Type B pancreatic cell (in vitro differentiated cells): ENCODE data around the gene DDX23. TPM values are rescaled to one million over a fixed set of nuclear protein-coding genes. Genes with fewer than 3 reads are reported as not detected.

Experiments used
- DNase-seq: peaks from one replicate; pipeline ENCODE4 v3.0.0; 2021; ENCODE audit warnings: mixed read lengths; ENCODE audit not compliant: unreplicated experiment; ENCODE audit errors: extremely low spot score
- H3K27ac Mint-ChIP-seq: 2 replicates; pipeline ENCODE4 v1.8.0; 2021; ENCODE audit warnings: mild to moderate bottlenecking, mixed read lengths
- H3K27me3 Mint-ChIP-seq: 2 replicates; pipeline ENCODE4 v1.8.0; 2021; ENCODE audit warnings: mixed read lengths
- H3K36me3 Mint-ChIP-seq: 2 replicates; pipeline ENCODE4 v1.8.0; 2021; ENCODE audit warnings: mixed read lengths
- H3K4me1 Mint-ChIP-seq: one replicate; pipeline ENCODE4 v1.8.0; 2021; ENCODE audit warnings: mixed read lengths; ENCODE audit not compliant: unreplicated experiment
- H3K4me3 Mint-ChIP-seq: 2 replicates; pipeline ENCODE4 v1.8.0; 2021; ENCODE audit warnings: mild to moderate bottlenecking, mixed read lengths
- H3K9me3 Mint-ChIP-seq: 2 replicates; pipeline ENCODE4 v1.8.0; 2021; ENCODE audit warnings: mixed read lengths
- long read RNA-seq: library from polyadenylated mRNA; unstranded; transcript quantifications from one replicate; pipeline ENCODE4 v2.0.0, GENCODE V29; 2020
- total RNA-seq: library from RNA; stranded (reverse); gene quantifications from 2 replicates; pipeline ENCODE4 v1.2.1, GENCODE V29; 2021; ENCODE audit warnings: low replicate concordance
- TF ChIP-seq, protein P1 (sequence below): fragments of 200-600 bp; sonication (generic); conservative IDR thresholded peaks from 2 replicates; pipeline ENCODE4 v1.5.0; 2021; ENCODE audit warnings: antibody characterized with exemption, mild to moderate bottlenecking

DDX23 gene
- total RNA-seq: 95.3 and 104 TPM in 2 replicates
- long read RNA-seq, transcript DDX23-201 (17 exons, 3,248 nt): major isoform, 92 of 165 reads
- long read RNA-seq, partial matches to known transcripts: 56 of 165 reads
- long read RNA-seq, other reads (novel, unspliced or antisense): 16 of 165 reads

DNA sequence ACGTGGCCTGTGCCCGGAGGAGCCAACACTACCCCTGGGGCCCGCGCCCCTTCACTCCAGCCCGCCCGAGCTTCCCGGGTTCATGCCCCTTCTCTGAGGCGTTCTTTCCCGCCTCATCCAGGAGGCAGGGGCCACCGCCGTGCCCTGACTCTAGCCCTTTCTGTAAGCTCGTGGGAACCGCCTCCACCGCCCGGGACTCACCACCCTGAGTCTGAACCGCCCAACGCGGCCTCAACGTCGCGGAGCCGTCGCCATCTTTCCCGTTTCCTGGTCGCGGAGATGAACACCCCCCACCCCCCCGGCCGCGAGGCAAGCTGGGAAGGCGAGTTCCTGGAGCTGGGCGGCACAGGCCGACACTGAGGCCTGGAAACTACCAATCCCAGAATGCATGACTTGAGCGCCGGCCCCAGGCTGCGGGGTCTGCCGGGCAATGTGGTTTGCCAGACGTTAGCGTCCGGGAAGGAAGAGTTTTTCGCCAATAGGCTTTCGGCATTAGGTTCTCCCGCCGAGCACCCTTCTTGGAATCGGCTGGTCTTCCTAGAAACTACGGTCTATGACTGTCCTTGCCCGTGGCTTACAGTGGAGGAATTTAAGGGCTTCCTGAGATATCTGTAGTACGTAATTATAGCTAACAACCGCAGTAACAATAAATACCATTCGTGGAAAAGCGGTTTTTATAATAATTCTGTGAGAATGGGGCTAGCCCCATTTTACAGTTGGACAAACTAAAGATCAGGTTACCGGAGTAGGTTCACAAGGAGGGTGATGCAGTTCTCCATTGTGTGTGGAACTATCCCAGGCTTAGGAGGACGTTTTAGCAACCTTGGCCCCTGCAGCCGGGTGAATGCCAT lies at the start of gene DDX23:
TSS of gene DDX23 (minus strand) at position 281 of the 851 bp plus-strand sequence. CDS start 6,381 bp downstream, outside the sequence.
- Mint-ChIP-seq H3K4me3 (peak within 1 kb of the TSS; percentile 98), H3K36me3 (no peaks in the 10 kb centered on the region), H3K27me3 (no peaks in the 10 kb centered on the region), H3K9me3 (no peaks in the 10 kb centered on the region), H3K4me1 (peaks cover 26% of the 10 kb centered on the region), H3K27ac (peak within 1 kb of the TSS; percentile 87)
- peak; percentile 94 for DNase-seq
- TF ChIP-seq, protein P1, sequence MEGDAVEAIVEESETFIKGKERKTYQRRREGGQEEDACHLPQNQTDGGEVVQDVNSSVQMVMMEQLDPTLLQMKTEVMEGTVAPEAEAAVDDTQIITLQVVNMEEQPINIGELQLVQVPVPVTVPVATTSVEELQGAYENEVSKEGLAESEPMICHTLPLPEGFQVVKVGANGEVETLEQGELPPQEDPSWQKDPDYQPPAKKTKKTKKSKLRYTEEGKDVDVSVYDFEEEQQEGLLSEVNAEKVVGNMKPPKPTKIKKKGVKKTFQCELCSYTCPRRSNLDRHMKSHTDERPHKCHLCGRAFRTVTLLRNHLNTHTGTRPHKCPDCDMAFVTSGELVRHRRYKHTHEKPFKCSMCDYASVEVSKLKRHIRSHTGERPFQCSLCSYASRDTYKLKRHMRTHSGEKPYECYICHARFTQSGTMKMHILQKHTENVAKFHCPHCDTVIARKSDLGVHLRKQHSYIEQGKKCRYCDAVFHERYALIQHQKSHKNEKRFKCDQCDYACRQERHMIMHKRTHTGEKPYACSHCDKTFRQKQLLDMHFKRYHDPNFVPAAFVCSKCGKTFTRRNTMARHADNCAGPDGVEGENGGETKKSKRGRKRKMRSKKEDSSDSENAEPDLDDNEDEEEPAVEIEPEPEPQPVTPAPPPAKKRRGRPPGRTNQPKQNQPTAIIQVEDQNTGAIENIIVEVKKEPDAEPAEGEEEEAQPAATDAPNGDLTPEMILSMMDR: no peak

DNA sequence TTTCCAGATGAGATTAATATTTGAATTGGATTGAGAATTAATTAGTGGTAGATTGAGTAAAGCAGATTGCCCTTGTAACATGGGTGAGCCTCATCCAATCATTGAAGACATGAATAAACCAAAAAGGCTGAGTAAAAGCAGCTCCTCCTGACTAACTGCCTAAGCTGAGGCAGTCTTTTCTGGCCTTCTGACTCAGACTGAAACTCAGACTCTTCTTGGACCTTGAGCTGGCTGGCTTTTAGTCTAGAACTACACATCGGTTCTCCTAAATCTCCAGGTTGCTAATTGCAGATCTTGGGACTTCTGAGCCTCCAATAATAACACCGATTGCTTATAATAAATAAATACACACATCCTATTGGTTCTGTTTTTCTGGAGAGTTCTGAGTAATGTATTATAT lies 49.3 kb upstream of the DDX23 start:
- no peak for DNase-seq
- H3K27ac Mint-ChIP-seq: no peak overlapping the region
- peaks cover 6% of the 10 kb centered on the region for H3K4me1 Mint-ChIP-seq
- peaks cover 4% of the 10 kb centered on the region for H3K27me3 Mint-ChIP-seq
- no peaks in the 10 kb centered on the region for H3K9me3 Mint-ChIP-seq
- no peaks in the 10 kb centered on the region for H3K36me3 Mint-ChIP-seq
- H3K4me3 Mint-ChIP-seq: no peak overlapping the region
- TF ChIP-seq, protein P1: no peak

DNA sequence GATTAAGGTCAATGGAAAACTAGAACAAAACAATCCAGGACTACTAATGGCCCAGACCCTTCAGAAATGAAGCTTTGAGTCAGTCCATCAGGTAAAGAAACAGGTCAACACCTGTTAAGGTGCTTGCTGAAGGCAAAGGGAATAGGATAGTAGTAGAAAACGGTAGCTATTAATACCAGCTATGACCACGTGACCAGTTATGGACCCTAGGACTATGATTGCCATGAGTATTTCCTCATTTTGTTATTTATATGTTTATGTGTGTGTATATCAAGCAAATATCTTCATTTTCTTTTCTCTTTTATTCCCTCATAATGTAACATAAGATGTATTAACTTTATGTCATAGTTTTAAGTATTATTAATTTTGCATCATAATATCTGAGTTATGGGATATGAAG lies 47.7 kb upstream of the DDX23 start:
- no peaks in the 10 kb centered on the region for H3K36me3 Mint-ChIP-seq
- TF ChIP-seq, protein P1: no peak
- H3K27ac Mint-ChIP-seq: no peak overlapping the region
- no peak overlapping the region for H3K4me3 Mint-ChIP-seq
- H3K27me3 Mint-ChIP-seq: peaks cover 4% of the 10 kb centered on the region
- H3K9me3 Mint-ChIP-seq: no peaks in the 10 kb centered on the region
- DNase-seq: no peak
- H3K4me1 Mint-ChIP-seq: peaks cover 6% of the 10 kb centered on the region

DNA sequence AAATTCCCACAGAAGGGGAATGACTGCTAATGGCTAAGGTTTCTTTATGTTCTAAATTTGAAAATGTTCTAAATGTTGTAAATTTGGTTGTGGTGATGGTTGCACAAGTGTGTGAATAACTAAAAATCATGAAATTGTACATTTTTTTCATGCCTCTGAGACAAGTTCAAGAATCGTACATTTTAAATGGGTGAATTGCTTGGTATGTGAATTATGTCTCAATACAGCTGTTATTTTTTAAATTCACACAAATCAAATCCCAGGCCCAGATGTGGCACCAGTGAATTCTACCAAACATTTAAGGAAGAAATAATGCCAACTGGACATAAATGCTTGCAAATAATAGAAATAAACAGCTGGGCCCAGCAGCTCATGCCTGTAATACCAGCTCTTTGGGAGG lies 42.3 kb upstream of the DDX23 start:
- no peak overlapping the region for H3K4me3 Mint-ChIP-seq
- H3K4me1 Mint-ChIP-seq: peaks cover 10% of the 10 kb centered on the region
- TF ChIP-seq, protein P1: no peak
- DNase-seq: no peak
- H3K27ac Mint-ChIP-seq: no peak overlapping the region
- H3K36me3 Mint-ChIP-seq: no peaks in the 10 kb centered on the region
- H3K27me3 Mint-ChIP-seq: peaks cover 24% of the 10 kb centered on the region
- H3K9me3 Mint-ChIP-seq: no peaks in the 10 kb centered on the region

DNA sequence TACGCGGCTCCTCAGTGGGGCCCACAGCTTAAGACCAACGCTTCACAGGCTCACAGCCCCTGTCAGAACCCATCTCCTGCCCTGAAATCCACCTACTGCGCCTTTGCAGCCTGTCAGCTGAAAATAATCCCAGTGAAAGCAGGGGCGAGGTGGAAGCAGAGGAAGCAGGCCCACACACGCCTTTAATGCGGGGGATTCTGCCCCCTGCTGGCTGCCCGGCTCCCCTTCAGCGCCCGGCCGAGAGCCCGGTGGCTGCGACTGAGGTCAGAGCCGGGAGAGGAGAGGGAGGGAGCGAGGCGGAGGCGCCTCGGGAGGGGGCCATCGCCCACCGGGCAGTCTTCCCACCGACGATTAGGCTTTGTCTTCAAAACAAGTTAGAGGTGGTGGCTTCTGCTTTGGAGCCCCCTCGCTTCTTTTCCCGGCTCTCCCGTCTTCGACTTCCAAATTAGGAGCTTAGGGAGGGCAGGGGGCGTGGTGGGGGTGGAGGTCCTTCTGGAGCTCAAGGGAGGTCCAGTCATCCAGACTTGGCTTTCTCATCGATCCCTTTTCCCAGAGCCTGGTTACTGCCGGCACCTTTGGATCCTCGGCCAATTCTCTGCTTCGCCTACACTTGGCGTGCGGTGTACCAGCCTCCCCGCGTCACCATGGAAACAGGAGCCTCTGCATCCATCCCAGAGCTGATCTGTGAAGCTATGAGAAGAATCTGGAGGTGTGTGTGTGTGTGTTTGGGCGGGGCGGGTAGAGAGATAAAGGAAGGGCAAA lies 38.9 kb upstream of the DDX23 start:
- Mint-ChIP-seq H3K4me1 (peaks cover 13% of the 10 kb centered on the region), H3K9me3 (no peaks in the 10 kb centered on the region), H3K36me3 (no peaks in the 10 kb centered on the region), H3K27me3 (peaks cover 20% of the 10 kb centered on the region), H3K27ac (peak overlapping the region; percentile 61), H3K4me3 (peak overlapping the region; percentile 80)
- TF ChIP-seq, protein P1: peak; percentile 99
- peak; percentile 89 for DNase-seq
